LHCN-M2 (cell line): ENCODE measurements around the gene TMEM242. TPM values are rescaled to one million over a fixed set of nuclear protein-coding genes. Genes with fewer than 3 reads are reported as not detected.

Experiments
- DNase-seq: peaks from one replicate; pipeline ENCODE4 v3.0.0-alpha.2; 2012; ENCODE audit warnings: low read depth
- total RNA-seq: library from RNA; depleted of rRNA; stranded (reverse); fragments of >200 nt; gene quantifications from 2 replicates; pipeline ENCODE4 v1.2.3, GENCODE V29; 2014; rRNA removed

The TMEM242 gene
- total RNA-seq, 1 experiment from 2014 or later = 5.5 TPM

GRCh38 chr6:157253017-157253416 is 70.3 kb downstream of the TMEM242 start:
- no peak for DNase-seq

- DNase-seq = no peak
Observed at GRCh38 chr6:157251586-157252247, 71.6 kb downstream of the TMEM242 start.

GRCh38 chr6:157249826-157250225 is 73.5 kb downstream of the TMEM242 start:
- DNase-seq = no peak

GRCh38 chr6:157248264-157248663 is 75.1 kb downstream of the TMEM242 start:
- DNase-seq = no peak

- no peak for DNase-seq
Observed at GRCh38 chr6:157246771-157247484, 76.4 kb downstream of the TMEM242 start.

- DNase-seq = no peak
Observed at GRCh38 chr6:157246048-157246630, 77.2 kb downstream of the TMEM242 start.

- DNase-seq = no peak
Observed at GRCh38 chr6:157245436-157245835, 77.9 kb downstream of the TMEM242 start.

GRCh38 chr6:157244780-157245179 is 78.5 kb downstream of the TMEM242 start:
- DNase-seq = no peak

- DNase-seq = peak; percentile 60
Observed at GRCh38 chr6:157244175-157244574, 79.1 kb downstream of the TMEM242 start.

GRCh38 chr6:157242791-157243190 is 80.5 kb downstream of the TMEM242 start:
- no peak for DNase-seq

GRCh38 chr6:157240960-157241311 is 82.4 kb downstream of the TMEM242 start:
- DNase-seq = no peak

- peak; percentile 44 for DNase-seq
Observed at GRCh38 chr6:157240059-157240959, 83.0 kb downstream of the TMEM242 start.

GRCh38 chr6:157239671-157240058 is 83.7 kb downstream of the TMEM242 start:
- DNase-seq = no peak

Other genes with a start within 250 kb of the TMEM242 start
- 1.2 and 2.2 TPM in 2 replicates for gene ZDHHC14, start 57.7 kb upstream of the TMEM242 start, total RNA-seq